HG02884 (cell line): Measurements from ENCODE around the gene GTPBP10.

ENCODE experiments used
- ATAC-seq: cut with Tn5 transposase; IDR thresholded peaks from one replicate; pipeline ENCODE4 v1.9.1; 2021; ENCODE audit warnings: mild to moderate bottlenecking, moderate library complexity; ENCODE audit not compliant: unreplicated experiment

GTPBP10 gene

DNA sequence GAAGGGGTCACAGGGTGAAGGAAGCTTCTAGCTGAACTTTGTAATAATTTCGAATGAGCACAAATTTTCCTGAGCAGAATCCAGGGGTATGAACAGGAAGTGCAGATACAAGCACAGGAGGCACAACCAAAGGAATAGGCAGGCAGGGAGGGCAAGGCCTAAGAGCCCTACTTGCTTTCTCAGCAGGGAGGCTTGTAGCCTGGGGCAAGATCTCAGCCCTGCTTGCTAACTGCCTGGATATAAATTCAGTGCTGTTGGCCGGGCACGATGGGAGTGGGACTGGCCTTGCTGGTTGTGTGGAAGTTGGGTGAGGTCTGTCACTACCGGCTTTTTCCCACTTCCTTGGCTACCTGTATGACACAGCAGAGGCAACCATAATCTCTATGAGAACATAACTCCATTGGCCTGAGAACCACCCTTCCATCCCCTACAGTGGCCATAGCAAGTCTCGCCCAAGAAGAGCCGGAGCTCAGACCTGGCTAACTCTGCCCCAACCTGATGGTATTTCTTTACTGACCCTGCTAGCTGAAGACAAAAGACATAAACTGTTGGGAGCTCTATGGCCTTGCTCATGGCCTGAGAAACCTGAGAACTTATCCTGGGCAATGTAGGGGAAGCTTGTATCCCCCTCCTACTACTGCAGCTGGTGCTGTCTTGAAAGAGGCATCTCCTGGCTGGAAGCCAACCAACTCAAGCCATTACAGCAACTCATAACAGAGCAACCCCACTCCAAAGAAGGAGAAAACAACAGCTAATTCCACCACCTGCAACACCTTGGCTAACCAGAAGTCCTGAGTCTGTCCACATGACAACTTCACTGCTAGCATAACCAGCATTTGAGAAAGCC lies 84.3 kb downstream of the GTPBP10 start:
- no peak for ATAC-seq

DNA sequence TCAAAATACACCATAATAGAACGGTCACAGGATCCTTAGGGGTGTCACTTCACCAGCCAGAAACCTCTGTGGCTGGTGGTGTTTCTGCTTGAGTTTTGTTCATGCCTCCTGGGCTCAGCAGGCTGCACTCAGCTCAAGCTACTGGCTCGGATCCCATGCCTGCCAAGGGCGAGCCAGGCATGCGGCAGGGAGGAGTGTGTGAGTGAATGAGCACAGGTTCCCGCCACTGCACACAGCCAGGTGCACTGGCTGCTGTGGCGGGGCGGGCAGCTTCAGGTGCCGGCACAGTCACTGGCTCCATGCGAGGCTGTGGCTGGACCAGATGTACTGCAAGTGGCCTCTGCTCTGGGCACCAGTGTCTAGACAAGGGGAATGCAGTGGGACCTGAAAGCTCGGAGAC lies 86.2 kb downstream of the GTPBP10 start:
- no peak for ATAC-seq

DNA sequence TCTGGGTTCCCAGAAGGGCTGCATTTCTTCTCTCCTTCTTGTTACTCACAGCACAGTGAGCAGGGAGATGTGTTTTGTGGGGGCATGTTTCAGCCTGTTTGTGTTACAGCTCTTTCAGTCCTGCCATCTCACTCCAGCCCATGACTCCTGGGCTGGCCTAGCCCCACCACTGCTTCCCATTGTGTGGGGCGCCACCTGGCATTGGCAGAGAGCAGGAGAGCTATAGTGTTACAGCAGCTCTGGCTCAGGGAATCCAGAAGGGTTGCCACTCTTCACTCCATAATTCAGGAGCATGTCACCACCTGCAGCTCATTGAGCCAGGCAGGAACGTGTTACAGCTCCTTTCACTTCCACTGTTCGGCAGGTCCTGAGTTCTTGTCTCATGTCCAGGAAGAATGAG lies 86.7 kb downstream of the GTPBP10 start:
- ATAC-seq: no peak
